ES-I3 (cell line): Measurements from ENCODE around the gene CTU1.

Experiments
- H3K36me3 ChIP-seq: 2 replicates; pipeline ENCODE4 v1.6.1; 2013; ENCODE audit warnings: mild to moderate bottlenecking, low read length, control low read depth, moderate library complexity; ENCODE audit not compliant: insufficient read depth
- H3K4me1 ChIP-seq: 2 replicates; pipeline ENCODE4 v1.6.1; 2013; ENCODE audit warnings: mild to moderate bottlenecking, control low read depth, low read length; ENCODE audit not compliant: insufficient read depth
- H3K9ac ChIP-seq: 2 replicates; pipeline ENCODE4 v1.6.1; 2013; ENCODE audit warnings: low read depth, mild to moderate bottlenecking, low read length, moderate library complexity
- H3K9me3 ChIP-seq: 2 replicates; pipeline ENCODE4 v1.6.1; 2013; ENCODE audit warnings: mild to moderate bottlenecking, low read length, moderate library complexity; ENCODE audit not compliant: control insufficient read depth, insufficient read depth

CTU1 gene

GRCh38 chr19:51103926-51104341, 4.3 kb downstream of the CTU1 start:
- Histone ChIP-seq H3K9ac (no peak overlapping the region), H3K36me3 (no peaks in the 10 kb centered on the region; the same call in 1 of the 2 replicates), H3K4me1 (0 out of 2 replicates have a peak, but pooled peaks cover 4% of the 10 kb centered on the region), H3K9me3 (no peaks in the 10 kb centered on the region)

GRCh38 chr19:51102991-51103390, 5.2 kb downstream of the CTU1 start:
- 0 out of 2 replicates have a peak, but pooled peaks cover 4% of the 10 kb centered on the region for H3K4me1 ChIP-seq

GRCh38 chr19:51101171-51101865, 6.9 kb downstream of the CTU1 start:
- no peaks in the 10 kb centered on the region for H3K9me3 ChIP-seq
- H3K36me3 ChIP-seq, result no peaks in the 10 kb centered on the region
- no peaks in the 10 kb centered on the region for H3K4me1 ChIP-seq
- H3K9ac ChIP-seq, result no peak overlapping the region

More at GRCh38 chr19:51102991-51103390, 5.2 kb downstream of the CTU1 start:
- no peaks in the 10 kb centered on the region for H3K9me3 ChIP-seq
- no peak overlapping the region for H3K9ac ChIP-seq
- no peaks in the 10 kb centered on the region; the same call in 1 of the 2 replicates for H3K36me3 ChIP-seq

GRCh38 chr19:51100601-51101000, 7.6 kb downstream of the CTU1 start:
- H3K4me1 ChIP-seq, result no peaks in the 10 kb centered on the region
- H3K36me3 ChIP-seq, result no peaks in the 10 kb centered on the region

GRCh38 chr19:51099047-51099382, 9.2 kb downstream of the CTU1 start:
- Histone ChIP-seq H3K36me3 (no peaks in the 10 kb centered on the region), H3K9ac (peak overlapping the region; percentile 33; the same call in 1 of the 2 replicates), H3K9me3 (no peaks in the 10 kb centered on the region), H3K4me1 (no peaks in the 10 kb centered on the region; the same call in 1 of the 2 replicates)

More at GRCh38 chr19:51100601-51101000, 7.6 kb downstream of the CTU1 start:
- Histone ChIP-seq H3K9me3 (no peaks in the 10 kb centered on the region), H3K9ac (no peak overlapping the region)

- H3K4me1 ChIP-seq, result no peaks in the 10 kb centered on the region; the same call in 1 of the 2 replicates
- H3K9me3 ChIP-seq, result no peaks in the 10 kb centered on the region
- H3K9ac ChIP-seq, result peak overlapping the region; percentile 33; the same call in 1 of the 2 replicates
- no peaks in the 10 kb centered on the region for H3K36me3 ChIP-seq
Observed at GRCh38 chr19:51098365-51099046, 9.7 kb downstream of the CTU1 start.

GRCh38 chr19:51097796-51098195, 10.4 kb downstream of the CTU1 start:
- Histone ChIP-seq H3K4me1 (no peaks in the 10 kb centered on the region; the same call in 1 of the 2 replicates), H3K9me3 (no peaks in the 10 kb centered on the region), H3K36me3 (no peaks in the 10 kb centered on the region), H3K9ac (no peak overlapping the region)

- no peaks in the 10 kb centered on the region for H3K36me3 ChIP-seq
- no peak overlapping the region for H3K9ac ChIP-seq
- no peaks in the 10 kb centered on the region; the same call in 1 of the 2 replicates for H3K4me1 ChIP-seq
- H3K9me3 ChIP-seq, result no peaks in the 10 kb centered on the region
Observed at GRCh38 chr19:51097166-51097738, 11.0 kb downstream of the CTU1 start.

GRCh38 chr19:51096473-51097165, 11.6 kb downstream of the CTU1 start:
- no peak overlapping the region for H3K9ac ChIP-seq
- no peaks in the 10 kb centered on the region for H3K9me3 ChIP-seq
- H3K4me1 ChIP-seq, result no peaks in the 10 kb centered on the region; the same call in 1 of the 2 replicates
- no peaks in the 10 kb centered on the region for H3K36me3 ChIP-seq

GRCh38 chr19:51094696-51095279, 13.4 kb downstream of the CTU1 start:
- Histone ChIP-seq H3K4me1 (no peaks in the 10 kb centered on the region; the same call in 1 of the 2 replicates), H3K9ac (no peak overlapping the region), H3K9me3 (no peaks in the 10 kb centered on the region), H3K36me3 (no peaks in the 10 kb centered on the region)

GRCh38 chr19:51093510-51094345, 14.5 kb downstream of the CTU1 start:
- no peak overlapping the region for H3K9ac ChIP-seq
- no peaks in the 10 kb centered on the region for H3K36me3 ChIP-seq
- H3K9me3 ChIP-seq, result no peaks in the 10 kb centered on the region
- no peaks in the 10 kb centered on the region; the same call in 1 of the 2 replicates for H3K4me1 ChIP-seq

- H3K9me3 ChIP-seq, result no peaks in the 10 kb centered on the region
- H3K36me3 ChIP-seq, result no peaks in the 10 kb centered on the region
- H3K4me1 ChIP-seq, result no peaks in the 10 kb centered on the region; the same call in 1 of the 2 replicates
- no peak overlapping the region for H3K9ac ChIP-seq
Observed at GRCh38 chr19:51093101-51093500, 15.1 kb downstream of the CTU1 start.
